ENCODE results near the gene RIIAD1.

Gene RIIAD1

DNA sequence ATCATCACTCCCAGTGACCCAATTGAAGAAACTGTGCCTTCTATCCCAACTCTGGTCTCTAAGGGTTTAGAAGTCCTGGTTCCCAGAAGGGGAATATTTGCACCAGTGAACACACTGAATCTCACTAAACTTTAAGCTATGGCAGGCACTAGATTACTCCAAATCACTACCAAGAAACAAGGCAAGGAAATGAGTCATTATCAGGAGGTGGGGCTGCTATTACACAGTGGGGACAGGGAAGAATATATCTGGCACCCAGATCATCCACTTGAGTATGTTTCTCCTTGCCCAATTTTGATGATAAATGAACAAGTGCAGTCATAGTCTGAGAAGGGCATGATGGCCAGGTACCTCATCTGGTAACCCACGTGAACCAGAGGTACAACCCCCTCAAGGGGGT, 35.0 kb downstream of the RIIAD1 start:
- Histone ChIP-seq H3K4me1 (ENCODE audit: insufficient read depth, low read length, severe bottlenecking) (no peaks in the 10 kb centered on the region), H3K4me2 (ENCODE audit: low read length) (no peak overlapping the region), H2AFZ (ENCODE audit: low read length) (no peak overlapping the region), H3K9me3 (ENCODE audit: low read length) (no peaks in the 10 kb centered on the region), H3K9ac (ENCODE audit: low read length) (no peak overlapping the region), H3K27me3 (ENCODE audit: insufficient read depth, low read length) (no peaks in the 10 kb centered on the region), H3K36me3 (ENCODE audit: insufficient read depth, low read length) (peaks cover 30% of the 10 kb centered on the region), H3K4me3 (ENCODE audit: low read depth, low read length, poor library complexity, severe bottlenecking) (no peak overlapping the region), H3F3A (ENCODE audit: insufficient read depth, low read length) (no peaks in the 10 kb centered on the region), H3K9me2 (ENCODE audit: low read depth, low read length) (no peaks in the 10 kb centered on the region), H3K27ac (ENCODE audit: low read depth, low read length, poor library complexity, severe bottlenecking) (no peak overlapping the region), H3K79me2 (ENCODE audit: insufficient read depth, low read length) (no peaks in the 10 kb centered on the region), H4K20me1 (ENCODE audit: insufficient read depth, low read length) (no peaks in the 10 kb centered on the region)
- no peak for TF ChIP-seq EZH2 (IDR thresholded peaks at IDR 0.05; ENCODE audit: borderline replicate concordance, low read length)
- TF ChIP-seq, protein P1, sequence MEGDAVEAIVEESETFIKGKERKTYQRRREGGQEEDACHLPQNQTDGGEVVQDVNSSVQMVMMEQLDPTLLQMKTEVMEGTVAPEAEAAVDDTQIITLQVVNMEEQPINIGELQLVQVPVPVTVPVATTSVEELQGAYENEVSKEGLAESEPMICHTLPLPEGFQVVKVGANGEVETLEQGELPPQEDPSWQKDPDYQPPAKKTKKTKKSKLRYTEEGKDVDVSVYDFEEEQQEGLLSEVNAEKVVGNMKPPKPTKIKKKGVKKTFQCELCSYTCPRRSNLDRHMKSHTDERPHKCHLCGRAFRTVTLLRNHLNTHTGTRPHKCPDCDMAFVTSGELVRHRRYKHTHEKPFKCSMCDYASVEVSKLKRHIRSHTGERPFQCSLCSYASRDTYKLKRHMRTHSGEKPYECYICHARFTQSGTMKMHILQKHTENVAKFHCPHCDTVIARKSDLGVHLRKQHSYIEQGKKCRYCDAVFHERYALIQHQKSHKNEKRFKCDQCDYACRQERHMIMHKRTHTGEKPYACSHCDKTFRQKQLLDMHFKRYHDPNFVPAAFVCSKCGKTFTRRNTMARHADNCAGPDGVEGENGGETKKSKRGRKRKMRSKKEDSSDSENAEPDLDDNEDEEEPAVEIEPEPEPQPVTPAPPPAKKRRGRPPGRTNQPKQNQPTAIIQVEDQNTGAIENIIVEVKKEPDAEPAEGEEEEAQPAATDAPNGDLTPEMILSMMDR (IDR thresholded peaks at IDR 0.05; ENCODE audit: low read length): no peak

DNA sequence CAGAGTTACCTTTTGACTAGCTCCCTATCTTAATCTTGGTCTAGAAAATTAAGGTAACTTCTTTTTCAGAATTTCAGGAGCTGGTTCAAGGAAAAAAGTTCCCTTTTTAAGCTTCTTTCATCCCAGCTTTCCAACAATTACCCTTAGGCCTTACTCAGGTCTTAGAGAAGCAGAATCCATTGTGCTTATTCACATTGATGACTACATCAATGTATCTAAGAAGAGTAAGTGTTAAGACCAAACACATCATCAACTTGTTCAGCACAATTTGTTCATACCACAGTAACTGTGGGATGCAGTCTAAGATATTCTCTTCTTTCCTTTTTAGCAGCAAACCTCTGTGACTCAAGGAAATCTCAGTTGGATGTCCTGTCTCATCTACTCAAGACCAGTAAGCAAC, 37.9 kb downstream of the RIIAD1 start:
- H3F3A ChIP-seq (ENCODE audit: insufficient read depth, low read length): no peaks in the 10 kb centered on the region
- no peaks in the 10 kb centered on the region for H3K9me2 ChIP-seq (ENCODE audit: low read depth, low read length)
- no peak overlapping the region for H2AFZ ChIP-seq (ENCODE audit: low read length)
- TF ChIP-seq EZH2 (IDR thresholded peaks at IDR 0.05; ENCODE audit: borderline replicate concordance, low read length): no peak
- TF ChIP-seq, protein P1 (IDR thresholded peaks at IDR 0.05; ENCODE audit: low read length): no peak
- H3K4me2 ChIP-seq (ENCODE audit: low read length): no peak overlapping the region
- no peaks in the 10 kb centered on the region for H3K79me2 ChIP-seq (ENCODE audit: insufficient read depth, low read length)
- no peak overlapping the region for H3K9ac ChIP-seq (ENCODE audit: low read length)
- H3K9me3 ChIP-seq (ENCODE audit: low read length): no peaks in the 10 kb centered on the region
- H3K4me3 ChIP-seq (ENCODE audit: low read depth, low read length, poor library complexity, severe bottlenecking): no peak overlapping the region
- peaks cover 15% of the 10 kb centered on the region for H3K4me1 ChIP-seq (ENCODE audit: insufficient read depth, low read length, severe bottlenecking)
- no peaks in the 10 kb centered on the region for H3K27me3 ChIP-seq (ENCODE audit: insufficient read depth, low read length)
- H4K20me1 ChIP-seq (ENCODE audit: insufficient read depth, low read length): no peaks in the 10 kb centered on the region
- peaks cover 41% of the 10 kb centered on the region for H3K36me3 ChIP-seq (ENCODE audit: insufficient read depth, low read length)
- no peak overlapping the region for H3K27ac ChIP-seq (ENCODE audit: low read depth, low read length, poor library complexity, severe bottlenecking)

DNA sequence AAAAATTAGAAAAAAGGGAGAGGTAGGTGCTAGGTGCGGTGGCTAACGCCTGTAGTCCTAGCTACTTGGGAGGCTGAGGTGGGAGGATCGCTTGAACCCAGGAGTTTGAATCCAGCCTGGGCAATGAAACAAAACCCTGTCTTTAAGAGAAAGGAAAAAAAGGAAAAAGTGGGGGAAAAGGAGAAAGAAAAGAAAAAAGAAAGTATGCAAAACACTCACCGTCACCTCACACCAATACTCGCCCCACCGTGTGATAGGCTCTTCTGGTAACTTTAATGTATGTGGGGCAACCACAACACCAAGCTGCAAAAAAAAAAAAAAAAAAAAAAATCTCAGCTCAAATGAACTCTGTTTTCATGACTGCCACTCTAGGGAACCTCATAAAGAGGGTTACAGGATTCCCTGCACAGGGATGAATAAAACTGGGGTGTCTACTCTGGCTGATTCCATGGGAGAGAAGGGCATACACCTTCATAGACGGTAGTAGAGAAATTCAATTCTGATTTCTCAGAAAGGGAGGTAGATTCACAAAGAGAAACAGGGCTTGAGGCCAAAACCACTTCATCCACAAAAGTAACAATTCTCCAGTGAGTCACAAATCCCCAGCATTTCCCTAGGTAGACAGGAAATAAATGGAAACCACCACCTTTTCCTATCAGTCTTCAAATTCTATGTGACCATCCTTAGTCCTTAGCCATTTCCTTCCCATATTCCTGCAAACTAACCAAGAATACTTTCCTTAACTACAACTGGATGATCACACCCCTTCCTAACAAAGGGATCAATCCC, 39.5 kb downstream of the RIIAD1 start:
- H3K79me2 ChIP-seq (ENCODE audit: insufficient read depth, low read length): no peaks in the 10 kb centered on the region
- no peak overlapping the region for H2AFZ ChIP-seq (ENCODE audit: low read length)
- no peak overlapping the region for H3K9ac ChIP-seq (ENCODE audit: low read length)
- no peaks in the 10 kb centered on the region for H3K9me3 ChIP-seq (ENCODE audit: low read length)
- peaks cover 41% of the 10 kb centered on the region for H3K36me3 ChIP-seq (ENCODE audit: insufficient read depth, low read length)
- H3F3A ChIP-seq (ENCODE audit: insufficient read depth, low read length): no peaks in the 10 kb centered on the region
- no peaks in the 10 kb centered on the region for H4K20me1 ChIP-seq (ENCODE audit: insufficient read depth, low read length)
- no peaks in the 10 kb centered on the region for H3K9me2 ChIP-seq (ENCODE audit: low read depth, low read length)
- H3K4me1 ChIP-seq (ENCODE audit: insufficient read depth, low read length, severe bottlenecking): peaks cover 16% of the 10 kb centered on the region
- no peak overlapping the region for H3K4me3 ChIP-seq (ENCODE audit: low read depth, low read length, poor library complexity, severe bottlenecking)
- TF ChIP-seq EZH2 (IDR thresholded peaks at IDR 0.05; ENCODE audit: borderline replicate concordance, low read length): no peak
- TF ChIP-seq, protein P1 (IDR thresholded peaks at IDR 0.05; ENCODE audit: low read length): no peak
- H3K27me3 ChIP-seq (ENCODE audit: insufficient read depth, low read length): no peaks in the 10 kb centered on the region
- H3K4me2 ChIP-seq (ENCODE audit: low read length): no peak overlapping the region
- H3K27ac ChIP-seq (ENCODE audit: low read depth, low read length, poor library complexity, severe bottlenecking): no peak overlapping the region
